ENCODE results near the gene VPS36. TPM values are rescaled to one million over a fixed set of nuclear protein-coding genes. Genes with fewer than 3 reads are reported as not detected.

VPS36 gene
- total and polyA plus RNA-seq, 2 of the 8 experiments (the other 6 are each of a cell fraction or from before 2014, with no cell fraction given) = 14.1 to 19.8 TPM

DNA sequence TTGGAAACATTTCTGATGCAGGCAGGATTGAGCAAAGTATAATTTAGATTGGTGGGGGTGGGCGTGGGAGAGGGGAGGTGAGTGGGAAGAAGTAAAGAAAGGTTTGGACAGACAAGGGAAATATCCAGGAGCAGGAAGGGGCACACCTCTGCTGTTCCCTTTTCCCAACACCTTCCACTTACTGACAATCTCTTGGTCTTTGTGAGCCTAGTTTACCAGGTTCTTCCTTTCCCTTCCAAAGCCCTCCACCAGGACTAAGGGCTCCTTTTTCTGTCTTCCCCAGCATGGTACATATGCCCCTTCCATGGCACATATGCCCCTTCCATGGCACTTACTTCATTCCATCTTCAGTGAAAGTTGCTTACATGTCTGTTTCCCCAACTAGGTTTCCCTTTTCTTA, 38.3 kb downstream of the VPS36 start (continued):
- no peak for TF ChIP-seq EP300 (IDR thresholded peaks at IDR 0.05; ENCODE audit: borderline replicate concordance in 1 of 2, low read depth in 2 of 2, low read length in 2 of 2)

All from H1 (cell line).